Left lung (tissue), 10 donors: ENCODE data around the gene ZC3H12C. TPM values are rescaled to one million over a fixed set of nuclear protein-coding genes. Genes with fewer than 3 reads are reported as not detected.

Source experiments
- ATAC-seq: fragments of 200-7000 bp; cut with Tn5 transposase; one replicate; pipeline ENCODE4 v1.9.1; 2020; ENCODE audit warnings: moderate library complexity
- DNase-seq, 4 donors: peaks; one replicate each; pipeline ENCODE4 v3.0.0-alpha.2; 2013 to 2020
- H3K27ac ChIP-seq, 2 donors: fragments of 200-600 bp; sonication (generic) in 1 of 2; one replicate each; pipeline versions ENCODE4 v1.5.0 to v1.8.0; 2020 to 2021
- H3K27me3 ChIP-seq, 2 donors: fragments of 200-600 bp; sonication (generic) in 1 of 2; one replicate each; pipeline versions ENCODE4 v1.5.0 to v1.8.0; 2020 to 2021
- H3K36me3 ChIP-seq, 2 donors: fragments of 200-600 bp; sonication (generic) in 1 of 2; one replicate each; pipeline versions ENCODE4 v1.5.0 to v1.8.0; 2020 to 2021
- H3K4me1 ChIP-seq, 2 donors: fragments of 200-600 bp; one replicate each; pipeline ENCODE4 v1.8.0; 2021
- H3K4me3 ChIP-seq, 2 donors: fragments of 200-600 bp; sonication (generic) in 1 of 2; one replicate each; pipeline versions ENCODE4 v1.5.0 to v1.8.0; 2020 to 2021; ENCODE audit warnings: mild to moderate bottlenecking in 1 of 2
- H3K9me3 ChIP-seq, 2 donors: fragments of 200-600 bp; sonication (generic) in 1 of 2; one replicate each; pipeline versions ENCODE4 v1.5.0 to v1.8.0; 2020 to 2021
- intact Hi-C, 2 donors: fragments of 100-400 bp; cut with DNase I; formaldehyde crosslinking; loops; one replicate each; pipeline versions ENCODE4 v1.11.2 to v1.14.2; 2022
- polyA plus RNA-seq, 6 donors: library from polyadenylated mRNA; unstranded; fragments of 120-200 nt; gene quantifications; one replicate each; pipeline ENCODE4 v1.2.1, GENCODE V29; 2013; ENCODE audit not compliant: insufficient read length in 6 of 6
- total RNA-seq, 2 donors: library from RNA; stranded (reverse); fragmentation: NEBNext Ultra II Directional; extraction: Animal tissue kit (Norgen Biotek cat#: 25700); gene quantifications; one replicate each; pipeline ENCODE4 v1.2.1, GENCODE V29; 2021
- TF ChIP-seq, protein P1 (sequence below), 2 donors: fragments of 200-600 bp; sonication (generic) in 1 of 2; IDR thresholded peaks; one replicate each; pipeline versions ENCODE4 v1.5.0 to v1.8.0; 2021; ENCODE audit warnings: antibody characterized with exemption in 2 of 2
- donor health status: DM: no; HTN: yes; CAD: no.
- donor health status: DM: no; HTN: no; CAD: no.

ZC3H12C gene
- total and polyA plus RNA-seq, 8 donors, result 7.4 to 16.2 (median 9.2) TPM

DNA sequence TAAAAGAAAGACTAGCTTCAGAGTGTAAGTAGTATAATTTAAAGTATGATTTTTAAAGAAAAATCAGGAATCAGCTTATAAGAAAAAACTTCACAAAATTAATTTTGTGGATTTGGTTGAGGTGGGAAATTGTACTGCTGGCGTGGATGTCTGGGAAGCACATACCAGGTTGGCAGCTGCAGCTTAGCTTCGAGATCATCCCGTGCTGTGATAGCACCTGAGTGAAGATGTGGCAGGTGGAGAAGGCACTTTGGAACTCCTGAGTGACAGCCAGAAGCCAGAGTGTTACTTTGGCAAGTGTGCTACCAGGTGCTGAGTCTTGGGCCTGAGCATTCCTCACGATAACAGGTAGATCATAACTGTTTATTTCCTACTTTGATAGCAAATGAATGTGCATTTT lies 17.7 kb downstream of the ZC3H12C start:
- intact Hi-C loops, result no loop called here
- H3K36me3 ChIP-seq, result peaks cover 0 to 9% of the 10 kb centered on the region in 2 donors
- H3K27ac ChIP-seq, result no peak overlapping the region
- no peaks in the 10 kb centered on the region for H3K4me1 ChIP-seq
- no peaks in the 10 kb centered on the region for H3K27me3 ChIP-seq
- no peak overlapping the region for H3K4me3 ChIP-seq
- peaks cover 0 to 9% of the 10 kb centered on the region in 2 donors for H3K9me3 ChIP-seq
- ATAC-seq (no peak), DNase-seq (no peak)
- TF ChIP-seq, protein P1, sequence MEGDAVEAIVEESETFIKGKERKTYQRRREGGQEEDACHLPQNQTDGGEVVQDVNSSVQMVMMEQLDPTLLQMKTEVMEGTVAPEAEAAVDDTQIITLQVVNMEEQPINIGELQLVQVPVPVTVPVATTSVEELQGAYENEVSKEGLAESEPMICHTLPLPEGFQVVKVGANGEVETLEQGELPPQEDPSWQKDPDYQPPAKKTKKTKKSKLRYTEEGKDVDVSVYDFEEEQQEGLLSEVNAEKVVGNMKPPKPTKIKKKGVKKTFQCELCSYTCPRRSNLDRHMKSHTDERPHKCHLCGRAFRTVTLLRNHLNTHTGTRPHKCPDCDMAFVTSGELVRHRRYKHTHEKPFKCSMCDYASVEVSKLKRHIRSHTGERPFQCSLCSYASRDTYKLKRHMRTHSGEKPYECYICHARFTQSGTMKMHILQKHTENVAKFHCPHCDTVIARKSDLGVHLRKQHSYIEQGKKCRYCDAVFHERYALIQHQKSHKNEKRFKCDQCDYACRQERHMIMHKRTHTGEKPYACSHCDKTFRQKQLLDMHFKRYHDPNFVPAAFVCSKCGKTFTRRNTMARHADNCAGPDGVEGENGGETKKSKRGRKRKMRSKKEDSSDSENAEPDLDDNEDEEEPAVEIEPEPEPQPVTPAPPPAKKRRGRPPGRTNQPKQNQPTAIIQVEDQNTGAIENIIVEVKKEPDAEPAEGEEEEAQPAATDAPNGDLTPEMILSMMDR (IDR thresholded peaks at IDR 0.05), result no peak

DNA sequence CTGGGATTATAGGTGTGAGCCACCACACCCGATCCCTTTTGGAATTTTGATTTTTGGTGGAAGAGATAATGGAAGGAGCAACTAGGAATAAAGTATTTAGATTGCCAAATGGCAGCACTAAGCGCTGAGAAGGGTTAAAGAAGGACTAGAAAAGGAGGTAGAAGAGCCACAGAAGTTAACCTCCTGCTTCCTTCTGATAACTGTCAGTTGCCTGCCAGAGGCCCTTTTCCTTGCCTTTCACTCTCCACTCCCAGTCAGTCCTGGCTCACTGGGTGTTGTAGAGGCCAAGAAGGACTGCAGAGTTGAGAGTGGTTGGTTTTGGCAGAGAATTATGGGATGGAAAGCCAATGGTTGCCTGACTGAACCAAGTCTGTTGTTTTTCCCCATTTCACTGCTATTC lies 19.3 kb downstream of the ZC3H12C start:
- H3K27me3 ChIP-seq, result no peaks in the 10 kb centered on the region
- peaks cover 0 to 10% of the 10 kb centered on the region in 2 donors for H3K36me3 ChIP-seq
- no peaks in the 10 kb centered on the region for H3K9me3 ChIP-seq
- no peak for ATAC-seq
- H3K27ac ChIP-seq, result no peak overlapping the region
- intact Hi-C loops, result no loop called here
- TF ChIP-seq, protein P1 (IDR thresholded peaks at IDR 0.05), result no peak
- H3K4me1 ChIP-seq, result no peaks in the 10 kb centered on the region
- no peak overlapping the region for H3K4me3 ChIP-seq
- DNase-seq, result no peak

DNA sequence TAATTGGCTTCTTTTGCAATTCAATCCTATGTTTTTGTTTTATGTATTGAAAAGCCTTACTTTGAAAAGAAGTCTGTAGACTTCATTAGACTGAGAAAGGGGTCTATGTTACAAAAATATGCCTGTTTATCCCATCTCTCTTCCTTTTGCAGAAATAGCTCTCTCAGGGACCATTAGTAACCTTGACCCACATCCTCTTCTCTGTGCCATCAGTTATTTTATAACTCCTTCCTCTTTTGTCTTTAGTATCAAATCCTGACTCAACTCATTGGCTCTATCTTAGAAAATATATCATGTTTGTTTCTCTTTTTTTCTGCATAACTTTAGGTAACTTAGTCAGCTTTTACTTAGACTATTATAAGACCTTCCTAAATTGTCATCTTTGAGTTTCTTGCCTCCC lies 20.3 kb downstream of the ZC3H12C start:
- Histone ChIP-seq H3K27me3 (no peaks in the 10 kb centered on the region), H3K9me3 (no peaks in the 10 kb centered on the region), H3K36me3 (peaks cover 0 to 10% of the 10 kb centered on the region in 2 donors), H3K4me1 (no peaks in the 10 kb centered on the region), H3K27ac (no peak overlapping the region), H3K4me3 (no peak overlapping the region)
- TF ChIP-seq, protein P1 (IDR thresholded peaks at IDR 0.05), result no peak
- intact Hi-C loops, result no loop called here
- ATAC-seq (no peak), DNase-seq (no peak)

DNA sequence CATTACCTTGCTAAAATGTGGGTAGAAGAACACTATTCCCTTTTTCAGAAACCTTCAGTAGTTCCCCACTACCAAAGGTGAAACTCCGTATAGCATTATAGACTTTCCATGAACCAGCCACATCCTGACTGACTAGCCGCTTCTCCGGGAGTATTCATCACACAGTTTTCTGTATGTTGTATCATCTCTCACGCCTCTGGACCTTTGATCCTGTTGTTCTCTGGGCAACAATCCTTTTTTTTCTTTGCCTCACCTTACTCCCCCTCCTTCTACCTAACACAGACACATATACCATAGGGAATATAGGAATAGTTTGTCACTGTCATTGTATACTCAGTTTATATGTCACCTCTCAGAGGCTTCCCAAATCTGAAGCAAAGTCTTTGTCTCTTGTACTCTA lies 20.8 kb downstream of the ZC3H12C start:
- Histone ChIP-seq H3K4me1 (no peaks in the 10 kb centered on the region), H3K4me3 (no peak overlapping the region), H3K36me3 (peaks cover 0 to 10% of the 10 kb centered on the region in 2 donors), H3K27me3 (no peaks in the 10 kb centered on the region), H3K9me3 (no peaks in the 10 kb centered on the region), H3K27ac (no peak overlapping the region)
- ATAC-seq (no peak), DNase-seq (no peak)
- TF ChIP-seq, protein P1 (IDR thresholded peaks at IDR 0.05), result no peak
- intact Hi-C loops, result no loop called here

DNA sequence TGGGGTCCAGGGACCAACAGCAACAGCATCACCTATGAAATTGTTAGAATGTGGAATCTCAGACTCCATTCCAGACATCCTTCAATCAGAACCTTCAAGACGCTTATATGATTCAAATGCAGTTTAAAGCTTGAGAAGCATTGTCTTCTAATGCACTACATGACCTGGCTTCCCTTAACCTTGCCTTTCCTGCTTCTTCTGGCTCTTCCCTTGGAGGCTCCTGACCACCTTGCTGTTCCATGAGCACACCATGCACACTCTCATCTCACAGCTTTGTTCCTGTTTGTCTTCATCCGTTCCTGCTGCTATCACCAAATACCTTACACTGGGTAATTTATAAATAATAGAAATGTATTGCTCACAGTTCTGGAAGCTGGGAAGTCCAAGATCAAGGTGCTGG lies 26.1 kb downstream of the ZC3H12C start:
- TF ChIP-seq, protein P1 (IDR thresholded peaks at IDR 0.05), result no peak
- no peaks in the 10 kb centered on the region for H3K27me3 ChIP-seq
- DNase-seq, result no peak
- H3K4me3 ChIP-seq, result no peak overlapping the region
- H3K4me1 ChIP-seq, result peaks cover 0 to 10% of the 10 kb centered on the region in 2 donors
- no peak for ATAC-seq
- intact Hi-C loops, result no loop called here
- H3K9me3 ChIP-seq, result no peaks in the 10 kb centered on the region
- H3K36me3 ChIP-seq, result peaks cover 0 to 10% of the 10 kb centered on the region in 2 donors
- H3K27ac ChIP-seq, result no peak overlapping the region
